Liver (tissue), 3 donors: ENCODE results near the gene ADGRA1.

Experiments
- GABPA ChIP-seq, 2 donors: IDR thresholded peaks in 1 of 2; conservative IDR thresholded peaks in 1 of 2; 2 replicates each; pipeline ENCODE4 v1.6.1; 2016; ENCODE audit warnings: antibody characterized with exemption in 2 of 2, mild to moderate bottlenecking in 1 of 2, moderate library complexity in 1 of 2
- TAF1 ChIP-seq: conservative IDR thresholded peaks from 2 replicates; pipeline ENCODE4 v1.6.1; 2016; ENCODE audit warnings: antibody characterized with exemption, mild to moderate bottlenecking
- TF ChIP-seq, protein P1 (sequence below): fragments of 150-350 bp; IDR thresholded peaks from 2 replicates; pipeline ENCODE4 v1.5.1; 2017; ENCODE audit warnings: improper control_type of control experiment, low read depth, low read length; ENCODE audit not compliant: missing input control
- TF ChIP-seq, protein P2 (sequence below): IDR thresholded peaks from 2 replicates; pipeline ENCODE4 v1.6.1; 2016; ENCODE audit warnings: antibody characterized with exemption
- TF ChIP-seq, protein P3 (sequence below): IDR thresholded peaks from 2 replicates; pipeline ENCODE4 v1.6.1; 2016; ENCODE audit warnings: antibody characterized with exemption, mild to moderate bottlenecking
- donor health status: healthy.
- donor health status: healthy.

DNA sequence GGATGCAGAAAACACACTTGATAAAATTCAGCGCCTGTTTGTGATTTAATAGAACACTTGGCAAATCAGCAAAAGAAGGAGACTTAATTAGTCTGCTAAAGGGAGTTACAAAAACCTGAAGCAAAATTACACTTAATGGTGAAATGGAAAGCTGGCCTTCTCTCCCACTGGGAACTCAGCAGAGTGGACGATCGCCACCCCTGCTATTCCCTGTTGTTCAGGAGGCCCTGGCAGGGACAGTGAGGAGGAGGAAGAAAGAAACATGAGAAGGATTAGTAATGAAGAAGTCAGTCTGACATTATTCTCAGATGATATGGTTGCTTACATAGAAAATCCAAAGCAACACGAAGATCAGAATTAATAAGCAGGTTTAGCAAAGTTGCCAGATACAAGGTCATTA, 66.7 kb downstream of the ADGRA1 start:
- no peak for TF ChIP-seq GABPA (IDR thresholded peaks at IDR 0.05 in 1 of 2, conservative IDR thresholded peaks at IDR 0.05 in 1 of 2)
- TF ChIP-seq, protein P1, sequence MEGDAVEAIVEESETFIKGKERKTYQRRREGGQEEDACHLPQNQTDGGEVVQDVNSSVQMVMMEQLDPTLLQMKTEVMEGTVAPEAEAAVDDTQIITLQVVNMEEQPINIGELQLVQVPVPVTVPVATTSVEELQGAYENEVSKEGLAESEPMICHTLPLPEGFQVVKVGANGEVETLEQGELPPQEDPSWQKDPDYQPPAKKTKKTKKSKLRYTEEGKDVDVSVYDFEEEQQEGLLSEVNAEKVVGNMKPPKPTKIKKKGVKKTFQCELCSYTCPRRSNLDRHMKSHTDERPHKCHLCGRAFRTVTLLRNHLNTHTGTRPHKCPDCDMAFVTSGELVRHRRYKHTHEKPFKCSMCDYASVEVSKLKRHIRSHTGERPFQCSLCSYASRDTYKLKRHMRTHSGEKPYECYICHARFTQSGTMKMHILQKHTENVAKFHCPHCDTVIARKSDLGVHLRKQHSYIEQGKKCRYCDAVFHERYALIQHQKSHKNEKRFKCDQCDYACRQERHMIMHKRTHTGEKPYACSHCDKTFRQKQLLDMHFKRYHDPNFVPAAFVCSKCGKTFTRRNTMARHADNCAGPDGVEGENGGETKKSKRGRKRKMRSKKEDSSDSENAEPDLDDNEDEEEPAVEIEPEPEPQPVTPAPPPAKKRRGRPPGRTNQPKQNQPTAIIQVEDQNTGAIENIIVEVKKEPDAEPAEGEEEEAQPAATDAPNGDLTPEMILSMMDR: no peak
- TF ChIP-seq, protein P2, sequence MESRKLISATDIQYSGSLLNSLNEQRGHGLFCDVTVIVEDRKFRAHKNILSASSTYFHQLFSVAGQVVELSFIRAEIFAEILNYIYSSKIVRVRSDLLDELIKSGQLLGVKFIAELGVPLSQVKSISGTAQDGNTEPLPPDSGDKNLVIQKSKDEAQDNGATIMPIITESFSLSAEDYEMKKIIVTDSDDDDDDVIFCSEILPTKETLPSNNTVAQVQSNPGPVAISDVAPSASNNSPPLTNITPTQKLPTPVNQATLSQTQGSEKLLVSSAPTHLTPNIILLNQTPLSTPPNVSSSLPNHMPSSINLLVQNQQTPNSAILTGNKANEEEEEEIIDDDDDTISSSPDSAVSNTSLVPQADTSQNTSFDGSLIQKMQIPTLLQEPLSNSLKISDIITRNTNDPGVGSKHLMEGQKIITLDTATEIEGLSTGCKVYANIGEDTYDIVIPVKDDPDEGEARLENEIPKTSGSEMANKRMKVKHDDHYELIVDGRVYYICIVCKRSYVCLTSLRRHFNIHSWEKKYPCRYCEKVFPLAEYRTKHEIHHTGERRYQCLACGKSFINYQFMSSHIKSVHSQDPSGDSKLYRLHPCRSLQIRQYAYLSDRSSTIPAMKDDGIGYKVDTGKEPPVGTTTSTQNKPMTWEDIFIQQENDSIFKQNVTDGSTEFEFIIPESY: no peak
- TF ChIP-seq TAF1: no peak
- TF ChIP-seq, protein P3, sequence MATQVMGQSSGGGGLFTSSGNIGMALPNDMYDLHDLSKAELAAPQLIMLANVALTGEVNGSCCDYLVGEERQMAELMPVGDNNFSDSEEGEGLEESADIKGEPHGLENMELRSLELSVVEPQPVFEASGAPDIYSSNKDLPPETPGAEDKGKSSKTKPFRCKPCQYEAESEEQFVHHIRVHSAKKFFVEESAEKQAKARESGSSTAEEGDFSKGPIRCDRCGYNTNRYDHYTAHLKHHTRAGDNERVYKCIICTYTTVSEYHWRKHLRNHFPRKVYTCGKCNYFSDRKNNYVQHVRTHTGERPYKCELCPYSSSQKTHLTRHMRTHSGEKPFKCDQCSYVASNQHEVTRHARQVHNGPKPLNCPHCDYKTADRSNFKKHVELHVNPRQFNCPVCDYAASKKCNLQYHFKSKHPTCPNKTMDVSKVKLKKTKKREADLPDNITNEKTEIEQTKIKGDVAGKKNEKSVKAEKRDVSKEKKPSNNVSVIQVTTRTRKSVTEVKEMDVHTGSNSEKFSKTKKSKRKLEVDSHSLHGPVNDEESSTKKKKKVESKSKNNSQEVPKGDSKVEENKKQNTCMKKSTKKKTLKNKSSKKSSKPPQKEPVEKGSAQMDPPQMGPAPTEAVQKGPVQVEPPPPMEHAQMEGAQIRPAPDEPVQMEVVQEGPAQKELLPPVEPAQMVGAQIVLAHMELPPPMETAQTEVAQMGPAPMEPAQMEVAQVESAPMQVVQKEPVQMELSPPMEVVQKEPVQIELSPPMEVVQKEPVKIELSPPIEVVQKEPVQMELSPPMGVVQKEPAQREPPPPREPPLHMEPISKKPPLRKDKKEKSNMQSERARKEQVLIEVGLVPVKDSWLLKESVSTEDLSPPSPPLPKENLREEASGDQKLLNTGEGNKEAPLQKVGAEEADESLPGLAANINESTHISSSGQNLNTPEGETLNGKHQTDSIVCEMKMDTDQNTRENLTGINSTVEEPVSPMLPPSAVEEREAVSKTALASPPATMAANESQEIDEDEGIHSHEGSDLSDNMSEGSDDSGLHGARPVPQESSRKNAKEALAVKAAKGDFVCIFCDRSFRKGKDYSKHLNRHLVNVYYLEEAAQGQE: no peak
